Adipocyte (in vitro differentiated cells): ENCODE measurements around the gene DROSHA.
A peak's percentile ranks its signal among the peaks of the same experiment; 100 is the strongest.

Experiments
- DNase-seq: peaks from one replicate; pipeline ENCODE4 v3.0.0-alpha.2; 2015; ENCODE audit warnings: low read depth
- H3K27me3 ChIP-seq: replicated peaks from 2 replicates; pipeline ENCODE4 v1.7.0; 2013; ENCODE audit warnings: mild to moderate bottlenecking, low read length, moderate library complexity; ENCODE audit not compliant: control insufficient read depth, insufficient read depth
- H3K36me3 ChIP-seq: 2 replicates; pipeline ENCODE4 v1.7.0; 2013; ENCODE audit warnings: low read length, mild to moderate bottlenecking, moderate library complexity; ENCODE audit not compliant: control insufficient read depth, insufficient read depth, severe bottlenecking
- H3K4me1 ChIP-seq: 2 replicates; pipeline ENCODE4 v1.7.0; 2013; ENCODE audit warnings: mild to moderate bottlenecking, low read length, moderate library complexity; ENCODE audit not compliant: control insufficient read depth, insufficient read depth
- H3K4me3 ChIP-seq: 2 replicates; pipeline ENCODE4 v1.7.0; 2013; ENCODE audit warnings: mild to moderate bottlenecking, low read length, moderate library complexity
- H3K9ac ChIP-seq: 2 replicates; pipeline ENCODE4 v1.7.0; 2013; ENCODE audit warnings: mild to moderate bottlenecking, low read length, moderate library complexity
- H3K9me3 ChIP-seq: 2 replicates; pipeline ENCODE4 v1.7.0; 2013; ENCODE audit warnings: mild to moderate bottlenecking, low read length, moderate library complexity; ENCODE audit not compliant: control insufficient read depth

Gene DROSHA

GRCh38 chr5:31485376-31486207 lies 46.3 kb downstream of the DROSHA start:
- H3K9ac ChIP-seq: no peak overlapping the region
- no peak overlapping the region for H3K4me3 ChIP-seq
- H3K4me1 ChIP-seq: no peaks in the 10 kb centered on the region
- DNase-seq: no peak
- no peaks in the 10 kb centered on the region for H3K9me3 ChIP-seq
- no peaks in the 10 kb centered on the region for H3K27me3 ChIP-seq
- peaks cover 70% of the 10 kb centered on the region for H3K36me3 ChIP-seq

GRCh38 chr5:31481531-31482165 lies 50.2 kb downstream of the DROSHA start:
- H3K27me3 ChIP-seq: no peaks in the 10 kb centered on the region
- H3K36me3 ChIP-seq: peaks cover 53% of the 10 kb centered on the region
- H3K9me3 ChIP-seq: no peaks in the 10 kb centered on the region

GRCh38 chr5:31479706-31480105 lies 52.2 kb downstream of the DROSHA start:
- DNase-seq: no peak
- no peak overlapping the region for H3K9ac ChIP-seq
- H3K36me3 ChIP-seq: peaks cover 56% of the 10 kb centered on the region
- peaks cover 16% of the 10 kb centered on the region for H3K4me1 ChIP-seq
- H3K4me3 ChIP-seq: no peak overlapping the region
- H3K9me3 ChIP-seq: no peaks in the 10 kb centered on the region
- H3K27me3 ChIP-seq: no peaks in the 10 kb centered on the region

More at GRCh38 chr5:31481531-31482165, 50.2 kb downstream of the DROSHA start:
- peak; percentile 34 for DNase-seq
- peaks cover 14% of the 10 kb centered on the region for H3K4me1 ChIP-seq
- H3K9ac ChIP-seq: no peak overlapping the region
- no peak overlapping the region for H3K4me3 ChIP-seq

GRCh38 chr5:31478901-31479300 lies 53.0 kb downstream of the DROSHA start:
- peaks cover 16% of the 10 kb centered on the region for H3K4me1 ChIP-seq
- H3K36me3 ChIP-seq: peaks cover 55% of the 10 kb centered on the region
- DNase-seq: peak; percentile 56
- no peak overlapping the region for H3K4me3 ChIP-seq
- no peaks in the 10 kb centered on the region for H3K9me3 ChIP-seq
- H3K27me3 ChIP-seq: no peaks in the 10 kb centered on the region
- H3K9ac ChIP-seq: no peak overlapping the region

GRCh38 chr5:31477971-31478370 lies 53.9 kb downstream of the DROSHA start:
- Histone ChIP-seq H3K36me3 (peaks cover 52% of the 10 kb centered on the region), H3K9ac (no peak overlapping the region), H3K4me3 (no peak overlapping the region), H3K4me1 (peaks cover 16% of the 10 kb centered on the region), H3K9me3 (no peaks in the 10 kb centered on the region), H3K27me3 (no peaks in the 10 kb centered on the region)
- DNase-seq: no peak

- no peaks in the 10 kb centered on the region for H3K9me3 ChIP-seq
- no peak overlapping the region for H3K9ac ChIP-seq
- no peaks in the 10 kb centered on the region for H3K27me3 ChIP-seq
- peaks cover 16% of the 10 kb centered on the region for H3K4me1 ChIP-seq
- DNase-seq: no peak
- no peak overlapping the region for H3K4me3 ChIP-seq
- peaks cover 50% of the 10 kb centered on the region for H3K36me3 ChIP-seq
These were observed 54.4 kb downstream of the DROSHA start for GRCh38 chr5:31477516-31477915.

GRCh38 chr5:31476738-31477141 lies 55.2 kb downstream of the DROSHA start:
- Histone ChIP-seq H3K9me3 (no peaks in the 10 kb centered on the region), H3K27me3 (no peaks in the 10 kb centered on the region), H3K36me3 (peaks cover 43% of the 10 kb centered on the region), H3K4me1 (peaks cover 20% of the 10 kb centered on the region), H3K9ac (no peak overlapping the region), H3K4me3 (no peak overlapping the region)
- no peak for DNase-seq

- H3K36me3 ChIP-seq: peaks cover 35% of the 10 kb centered on the region
- H3K4me3 ChIP-seq: no peak overlapping the region
- DNase-seq: peak; percentile 47
- H3K9me3 ChIP-seq: no peaks in the 10 kb centered on the region
- no peak overlapping the region for H3K9ac ChIP-seq
- peaks cover 30% of the 10 kb centered on the region for H3K4me1 ChIP-seq
- no peaks in the 10 kb centered on the region for H3K27me3 ChIP-seq
These were observed 60.0 kb downstream of the DROSHA start for GRCh38 chr5:31471916-31472315.

GRCh38 chr5:31471040-31471439 lies 60.9 kb downstream of the DROSHA start:
- no peaks in the 10 kb centered on the region for H3K9me3 ChIP-seq
- no peak overlapping the region for H3K9ac ChIP-seq
- peaks cover 26% of the 10 kb centered on the region for H3K4me1 ChIP-seq
- H3K4me3 ChIP-seq: peak overlapping the region; percentile 26
- no peaks in the 10 kb centered on the region for H3K27me3 ChIP-seq
- DNase-seq: no peak
- peaks cover 41% of the 10 kb centered on the region for H3K36me3 ChIP-seq

GRCh38 chr5:31470608-31471007 lies 61.3 kb downstream of the DROSHA start:
- Histone ChIP-seq H3K9ac (peak overlapping the region; percentile 44), H3K27me3 (no peaks in the 10 kb centered on the region), H3K4me1 (peaks cover 26% of the 10 kb centered on the region), H3K9me3 (no peaks in the 10 kb centered on the region), H3K4me3 (peak overlapping the region; percentile 26), H3K36me3 (peaks cover 41% of the 10 kb centered on the region)
- no peak for DNase-seq

GRCh38 chr5:31469886-31470285 lies 62.0 kb downstream of the DROSHA start:
- Histone ChIP-seq H3K4me3 (peak overlapping the region; percentile 26), H3K4me1 (peaks cover 26% of the 10 kb centered on the region), H3K9me3 (no peaks in the 10 kb centered on the region), H3K9ac (peak overlapping the region; percentile 44), H3K27me3 (no peaks in the 10 kb centered on the region), H3K36me3 (peaks cover 43% of the 10 kb centered on the region)
- no peak for DNase-seq
